Activated CD4-positive, alpha-beta memory T cell treated with anti-CD3 and anti-CD28 coated beads, Interleukin-2, amount 10 ng/mL, durations not matched to agents 7 days and 5 days (primary cell): ENCODE data around the gene SEZ6L. TPM values are rescaled to one million over a fixed set of nuclear protein-coding genes. Genes with fewer than 3 reads are reported as not detected.

Experiments
- CTCF ChIA-PET: fragments of 350-600 bp; sonication (Branson Sonifier 250); formaldehyde crosslinking; loops from one replicate; lab custom pipeline; 2021; ENCODE audit warnings: antibody characterized with exemption, inconsistent platforms; lab: Charles Lee
- POLR2A ChIA-PET: fragments of 350-600 bp; sonication (Branson Sonifier 250); formaldehyde crosslinking; loops from one replicate; lab custom pipeline; 2021; ENCODE audit warnings: antibody characterized with exemption; lab: Charles Lee
- DNase-seq: peaks from one replicate; pipeline ENCODE4 v3.0.0-alpha.2; 2020
- H3K27ac Mint-ChIP-seq: one replicate; pipeline ENCODE4 v1.8.0; 2021; ENCODE audit warnings: mild to moderate bottlenecking, mixed read lengths
- H3K27me3 Mint-ChIP-seq: one replicate; pipeline ENCODE4 v1.8.0; 2021; ENCODE audit warnings: mixed read lengths
- H3K36me3 Mint-ChIP-seq: one replicate; pipeline ENCODE4 v1.8.0; 2021; ENCODE audit warnings: low read depth, mixed read lengths
- H3K4me1 Mint-ChIP-seq: one replicate; pipeline ENCODE4 v1.8.0; 2021; ENCODE audit warnings: mixed read lengths
- H3K4me3 Mint-ChIP-seq: one replicate; pipeline ENCODE4 v1.8.0; 2021; ENCODE audit warnings: mild to moderate bottlenecking, mixed read lengths
- H3K9me3 Mint-ChIP-seq: one replicate; pipeline ENCODE4 v1.8.0; 2021; ENCODE audit warnings: mixed read lengths
- total RNA-seq, 2 experiments: library from RNA; stranded (reverse); gene quantifications; one replicate each; pipeline ENCODE4 v1.2.3, GENCODE V29; 2021

Gene SEZ6L
- total RNA-seq, 2 experiments from 2014 or later: not detected

GRCh38 chr22:26273011-26273675 is 103.9 kb downstream of the SEZ6L start:
- H3K27me3 Mint-ChIP-seq: peaks cover 12% of the 10 kb centered on the region
- no peak for DNase-seq
- no peaks in the 10 kb centered on the region for H3K36me3 Mint-ChIP-seq
- POLR2A ChIA-PET: no interaction called here
- no peaks in the 10 kb centered on the region for H3K9me3 Mint-ChIP-seq
- CTCF ChIA-PET: no interaction called here
- no peaks in the 10 kb centered on the region for H3K4me1 Mint-ChIP-seq
- H3K4me3 Mint-ChIP-seq: no peak overlapping the region
- H3K27ac Mint-ChIP-seq: no peak overlapping the region

- Mint-ChIP-seq H3K9me3 (no peaks in the 10 kb centered on the region), H3K27me3 (peaks cover 8% of the 10 kb centered on the region), H3K27ac (no peak overlapping the region), H3K4me3 (no peak overlapping the region), H3K36me3 (no peaks in the 10 kb centered on the region), H3K4me1 (no peaks in the 10 kb centered on the region)
- POLR2A ChIA-PET: no interaction called here
- no peak for DNase-seq
- CTCF ChIA-PET: no interaction called here
Observed at GRCh38 chr22:26276529-26277160, 107.4 kb downstream of the SEZ6L start.

- Mint-ChIP-seq H3K27me3 (peaks cover 15% of the 10 kb centered on the region), H3K4me3 (no peak overlapping the region), H3K9me3 (no peaks in the 10 kb centered on the region), H3K27ac (no peak overlapping the region), H3K4me1 (no peaks in the 10 kb centered on the region), H3K36me3 (no peaks in the 10 kb centered on the region)
- DNase-seq: no peak
- ChIA-PET CTCF (no interaction called here), POLR2A (no interaction called here)
Observed at GRCh38 chr22:26281941-26282340, 112.7 kb downstream of the SEZ6L start.

- POLR2A ChIA-PET: no interaction called here
- Mint-ChIP-seq H3K4me1 (no peaks in the 10 kb centered on the region), H3K4me3 (no peak overlapping the region), H3K9me3 (no peaks in the 10 kb centered on the region), H3K27ac (no peak overlapping the region), H3K27me3 (peaks cover 17% of the 10 kb centered on the region), H3K36me3 (no peaks in the 10 kb centered on the region)
- DNase-seq: no peak
- CTCF ChIA-PET: no interaction called here
Observed at GRCh38 chr22:26283330-26283729, 114.1 kb downstream of the SEZ6L start.

- Mint-ChIP-seq H3K27ac (no peak overlapping the region), H3K9me3 (no peaks in the 10 kb centered on the region), H3K27me3 (peaks cover 17% of the 10 kb centered on the region), H3K36me3 (no peaks in the 10 kb centered on the region), H3K4me1 (no peaks in the 10 kb centered on the region), H3K4me3 (no peak overlapping the region)
- ChIA-PET CTCF (no interaction called here), POLR2A (no interaction called here)
- no peak for DNase-seq
Observed at GRCh38 chr22:26285632-26286031, 116.4 kb downstream of the SEZ6L start.

GRCh38 chr22:26286091-26286820 is 117.0 kb downstream of the SEZ6L start:
- Mint-ChIP-seq H3K27ac (no peak overlapping the region), H3K36me3 (no peaks in the 10 kb centered on the region), H3K4me3 (no peak overlapping the region), H3K4me1 (no peaks in the 10 kb centered on the region), H3K27me3 (peaks cover 17% of the 10 kb centered on the region), H3K9me3 (no peaks in the 10 kb centered on the region)
- POLR2A ChIA-PET: no interaction called here
- DNase-seq: no peak
- CTCF ChIA-PET: no interaction called here

- DNase-seq: no peak
- H3K27ac Mint-ChIP-seq: no peak overlapping the region
- H3K4me1 Mint-ChIP-seq: no peaks in the 10 kb centered on the region
- CTCF ChIA-PET: no interaction called here
- POLR2A ChIA-PET: no interaction called here
- peaks cover 17% of the 10 kb centered on the region for H3K27me3 Mint-ChIP-seq
- no peaks in the 10 kb centered on the region for H3K36me3 Mint-ChIP-seq
- no peak overlapping the region for H3K4me3 Mint-ChIP-seq
- no peaks in the 10 kb centered on the region for H3K9me3 Mint-ChIP-seq
Observed at GRCh38 chr22:26287382-26288225, 118.3 kb downstream of the SEZ6L start.

GRCh38 chr22:26289611-26290101 is 120.4 kb downstream of the SEZ6L start:
- no peak overlapping the region for H3K27ac Mint-ChIP-seq
- no peaks in the 10 kb centered on the region for H3K9me3 Mint-ChIP-seq
- no peak for DNase-seq
- peaks cover 13% of the 10 kb centered on the region for H3K27me3 Mint-ChIP-seq
- ChIA-PET CTCF (no interaction called here), POLR2A (no interaction called here)
- no peaks in the 10 kb centered on the region for H3K36me3 Mint-ChIP-seq
- no peak overlapping the region for H3K4me3 Mint-ChIP-seq
- H3K4me1 Mint-ChIP-seq: peaks cover 6% of the 10 kb centered on the region

GRCh38 chr22:26291940-26292666 is 122.8 kb downstream of the SEZ6L start:
- Mint-ChIP-seq H3K36me3 (no peaks in the 10 kb centered on the region), H3K4me3 (no peak overlapping the region), H3K27me3 (peaks cover 6% of the 10 kb centered on the region), H3K4me1 (peaks cover 12% of the 10 kb centered on the region), H3K27ac (no peak overlapping the region), H3K9me3 (no peaks in the 10 kb centered on the region)
- ChIA-PET POLR2A (no interaction called here), CTCF (no interaction called here)
- DNase-seq: no peak

GRCh38 chr22:26292667-26292995 is 123.4 kb downstream of the SEZ6L start:
- no peaks in the 10 kb centered on the region for H3K36me3 Mint-ChIP-seq
- no peak overlapping the region for H3K4me3 Mint-ChIP-seq
- CTCF ChIA-PET: no interaction called here
- peaks cover 12% of the 10 kb centered on the region for H3K4me1 Mint-ChIP-seq
- POLR2A ChIA-PET: no interaction called here
- DNase-seq: no peak
- no peak overlapping the region for H3K27ac Mint-ChIP-seq
- peaks cover 4% of the 10 kb centered on the region for H3K27me3 Mint-ChIP-seq
- H3K9me3 Mint-ChIP-seq: no peaks in the 10 kb centered on the region

GRCh38 chr22:26295563-26296126 is 126.4 kb downstream of the SEZ6L start:
- ChIA-PET POLR2A (no interaction called here), CTCF (interaction anchor here (0.9 kb wide), 1 partner anchor 65 kb away, joined by 3 read pairs; no protein-coding TSS in a partner anchor)
- H3K9me3 Mint-ChIP-seq: no peaks in the 10 kb centered on the region
- no peak for DNase-seq
- no peaks in the 10 kb centered on the region for H3K27me3 Mint-ChIP-seq
- H3K36me3 Mint-ChIP-seq: no peaks in the 10 kb centered on the region
- H3K27ac Mint-ChIP-seq: no peak overlapping the region
- peaks cover 12% of the 10 kb centered on the region for H3K4me1 Mint-ChIP-seq
- H3K4me3 Mint-ChIP-seq: no peak overlapping the region

GRCh38 chr22:26298605-26299310 is 129.5 kb downstream of the SEZ6L start:
- no peaks in the 10 kb centered on the region for H3K9me3 Mint-ChIP-seq
- no peak overlapping the region for H3K27ac Mint-ChIP-seq
- H3K27me3 Mint-ChIP-seq: peaks cover 4% of the 10 kb centered on the region
- H3K4me1 Mint-ChIP-seq: peaks cover 12% of the 10 kb centered on the region
- POLR2A ChIA-PET: no interaction called here
- H3K4me3 Mint-ChIP-seq: no peak overlapping the region
- CTCF ChIA-PET: no interaction called here
- DNase-seq: no peak
- H3K36me3 Mint-ChIP-seq: no peaks in the 10 kb centered on the region
